Ammon's horn (tissue), 1 donor: ENCODE measurements around the gene GEMIN7.
A peak's percentile ranks its signal among the peaks of the same experiment; 100 is the strongest.

ENCODE experiments used
- DNase-seq: peaks from one replicate; pipeline ENCODE4 v3.0.0-alpha.2; 2016; ENCODE audit warnings: low spot score

Gene GEMIN7

DNA sequence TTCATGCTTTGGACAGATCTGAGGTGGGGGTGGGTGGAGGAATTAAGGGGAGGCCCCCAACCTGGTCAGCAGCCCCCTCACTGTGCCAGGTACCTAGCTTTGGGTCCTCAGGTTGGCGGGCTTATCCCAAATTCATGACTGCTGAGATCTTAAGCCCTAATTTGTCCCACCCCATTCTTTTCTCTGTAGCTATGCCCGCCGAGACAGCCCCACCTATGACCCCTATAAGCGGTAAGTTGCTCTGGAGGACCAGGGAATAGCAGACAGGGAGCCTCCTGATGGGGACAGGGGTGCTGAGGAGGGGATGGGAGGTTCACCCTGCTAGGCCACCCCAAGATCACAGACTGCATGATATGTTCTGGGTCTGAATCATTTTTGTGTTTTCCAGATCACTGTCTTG lies 17.1 kb upstream of the GEMIN7 start:
- DNase-seq, result no peak

DNA sequence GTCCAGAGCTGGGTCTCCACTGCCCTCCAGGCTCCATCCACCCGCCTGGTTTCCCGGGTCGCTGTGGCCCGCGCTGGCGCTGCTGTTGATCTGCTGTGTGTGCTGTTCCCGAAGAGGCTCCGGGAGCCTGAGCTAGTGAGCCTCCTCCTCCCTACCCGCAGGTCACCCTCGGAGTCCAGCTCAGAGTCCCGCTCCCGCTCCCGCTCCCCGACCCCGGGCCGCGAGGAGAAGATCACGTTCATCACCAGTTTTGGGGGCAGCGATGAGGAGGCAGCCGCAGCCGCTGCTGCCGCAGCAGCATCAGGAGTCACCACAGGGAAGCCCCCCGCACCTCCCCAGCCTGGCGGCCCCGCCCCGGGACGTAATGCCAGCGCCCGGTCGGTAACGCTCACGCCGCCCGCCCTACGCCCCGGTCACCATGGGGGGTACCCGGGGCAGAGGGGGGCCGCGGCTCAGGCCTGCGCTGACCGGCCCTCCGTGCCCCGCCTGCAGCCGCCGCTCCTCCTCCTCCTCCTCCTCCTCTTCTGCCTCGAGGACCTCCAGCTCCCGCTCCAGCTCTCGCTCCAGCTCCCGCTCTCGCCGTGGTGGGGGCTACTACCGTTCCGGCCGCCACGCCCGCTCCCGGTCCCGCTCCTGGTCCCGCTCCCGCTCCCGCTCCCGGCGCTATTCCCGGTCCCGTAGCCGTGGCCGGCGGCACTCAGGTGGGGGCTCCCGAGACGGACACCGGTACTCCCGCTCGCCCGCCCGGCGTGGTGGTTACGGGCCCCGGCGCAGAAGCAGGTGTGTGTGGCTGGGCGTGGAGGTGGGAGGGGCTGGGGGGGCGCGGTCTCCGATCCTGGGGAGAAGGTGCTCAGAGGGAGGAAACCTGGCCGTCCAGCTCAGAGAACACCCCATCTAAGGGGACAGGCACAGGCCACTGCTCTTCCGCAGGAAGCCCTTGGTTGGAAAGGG lies 14.9 kb upstream of the GEMIN7 start:
- no peak for DNase-seq

DNA sequence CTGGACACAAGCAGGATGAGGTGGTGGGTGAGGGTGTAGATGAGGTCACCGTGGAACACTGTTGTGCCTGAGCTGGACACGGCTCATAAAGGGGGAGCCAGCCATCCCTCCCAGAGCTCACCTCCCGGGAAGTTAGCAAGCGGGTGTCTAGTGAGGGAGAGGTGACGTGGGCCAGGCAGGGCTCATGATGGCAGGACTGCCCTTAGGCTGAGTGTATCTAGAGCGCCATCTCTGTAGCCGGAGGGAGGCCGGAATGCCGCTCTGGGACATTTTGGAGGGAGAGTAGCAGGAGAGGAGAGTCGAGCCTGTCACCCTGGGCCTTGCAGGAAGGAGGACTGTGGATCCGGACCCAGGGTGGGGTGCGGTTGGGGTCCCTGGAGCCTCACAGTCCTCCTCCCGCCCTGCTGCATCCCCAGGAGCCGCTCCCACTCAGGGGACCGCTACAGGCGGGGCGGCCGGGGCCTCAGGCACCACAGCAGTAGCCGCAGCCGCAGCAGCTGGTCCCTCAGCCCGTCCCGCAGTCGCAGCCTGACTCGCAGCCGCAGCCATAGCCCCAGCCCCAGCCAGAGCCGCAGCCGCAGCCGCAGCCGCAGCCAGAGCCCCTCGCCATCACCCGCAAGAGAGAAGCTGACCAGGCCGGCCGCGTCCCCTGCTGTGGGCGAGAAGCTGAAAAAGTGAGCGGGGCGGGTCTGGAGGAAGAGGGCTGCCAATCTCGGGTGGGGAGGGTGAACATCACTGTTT lies 12.0 kb upstream of the GEMIN7 start:
- DNase-seq, result no peak

DNA sequence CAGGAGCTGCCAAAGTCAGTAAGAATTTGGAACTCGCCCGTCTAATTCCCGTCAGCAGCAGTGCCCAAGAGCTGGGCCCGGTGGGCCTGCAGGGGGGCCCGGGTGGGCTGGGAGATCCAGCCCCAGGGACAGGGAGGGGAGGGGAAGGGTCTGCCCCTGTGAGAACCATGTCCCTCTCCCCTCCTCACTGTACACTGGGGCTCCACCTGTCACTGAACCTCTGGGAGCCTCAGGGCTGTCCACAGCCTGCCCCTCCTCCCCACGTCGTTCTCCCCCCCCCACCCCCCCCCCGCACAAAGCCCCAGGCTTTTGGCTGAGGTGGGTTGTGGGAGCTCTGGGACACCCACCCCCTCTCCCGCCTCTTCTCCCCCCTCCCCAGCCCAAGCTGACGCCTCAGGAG lies 11.0 kb upstream of the GEMIN7 start:
- no peak for DNase-seq

DNA sequence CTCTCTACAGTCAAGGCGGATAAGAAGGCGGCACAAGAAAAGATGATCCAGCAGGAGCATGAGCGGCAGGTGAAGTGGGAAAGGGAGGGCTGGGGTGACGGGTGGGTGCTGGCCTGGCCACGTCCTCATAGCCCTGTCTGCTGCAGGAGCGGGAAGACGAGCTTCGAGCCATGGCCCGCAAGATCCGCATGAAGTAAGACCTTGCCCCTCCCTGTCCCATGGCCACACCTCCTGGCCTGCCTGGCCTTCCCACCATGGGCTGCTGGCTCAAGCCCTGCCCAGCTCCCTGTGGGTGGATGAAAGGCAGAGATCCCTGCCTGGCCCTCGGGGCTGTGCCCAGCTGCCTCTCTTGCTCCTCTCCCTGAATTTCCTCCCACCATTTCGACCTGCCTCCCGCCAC lies 10.0 kb upstream of the GEMIN7 start:
- DNase-seq, result no peak

DNA sequence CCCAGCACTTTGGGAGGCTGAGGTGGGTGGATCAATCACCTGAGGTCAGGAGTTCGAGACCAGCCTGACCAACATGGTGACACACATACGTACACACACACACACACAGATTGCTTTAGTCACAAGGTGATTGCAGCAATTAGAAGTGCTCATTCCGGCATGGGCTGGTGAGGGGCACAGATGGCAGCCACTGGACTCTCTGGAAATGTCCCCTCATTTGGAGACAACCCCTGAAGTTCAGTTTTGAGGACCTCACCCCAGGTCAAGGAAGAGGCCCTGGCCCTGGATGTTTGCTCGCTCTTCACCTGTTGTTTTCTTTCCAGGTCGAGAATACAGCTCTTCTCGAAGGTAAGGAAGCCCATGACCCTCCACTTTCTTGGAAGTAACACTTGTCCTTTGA lies 8.8 kb upstream of the GEMIN7 start:
- DNase-seq, result no peak

DNA sequence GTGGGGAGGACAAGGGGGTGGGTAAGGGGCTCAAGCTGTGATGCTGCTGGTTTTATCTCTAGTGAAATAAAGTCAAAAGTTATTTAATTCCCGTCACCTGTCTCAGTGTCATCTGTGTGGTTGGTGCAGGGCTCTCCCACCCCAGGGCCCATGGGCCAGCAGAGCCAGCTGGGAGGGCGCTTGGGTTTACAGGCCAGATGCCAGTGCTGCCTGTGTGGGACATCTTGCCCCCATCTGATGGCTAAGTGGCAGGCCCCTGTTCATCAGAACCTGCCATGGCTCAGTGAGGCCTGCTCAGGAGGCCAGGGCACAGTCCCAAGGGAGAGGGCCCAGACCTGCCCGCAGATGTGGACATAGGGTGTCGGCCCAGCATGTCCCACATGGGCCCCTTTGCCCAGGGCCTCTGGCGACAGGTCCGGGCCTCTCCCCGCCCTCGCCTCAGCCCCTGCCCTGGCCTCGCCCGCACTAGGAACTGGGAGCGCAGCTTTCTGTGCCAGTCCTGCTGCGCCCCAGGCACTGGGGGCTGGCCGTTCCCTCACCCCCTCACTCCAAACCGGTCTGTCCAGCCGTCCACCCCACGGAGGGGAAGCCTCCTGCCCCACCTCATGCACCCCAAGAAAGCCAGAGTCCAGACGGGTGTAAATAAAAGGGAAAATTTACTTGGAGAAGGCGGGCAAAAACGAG lies 8.1 kb upstream of the GEMIN7 start:
- DNase-seq, result no peak

DNA sequence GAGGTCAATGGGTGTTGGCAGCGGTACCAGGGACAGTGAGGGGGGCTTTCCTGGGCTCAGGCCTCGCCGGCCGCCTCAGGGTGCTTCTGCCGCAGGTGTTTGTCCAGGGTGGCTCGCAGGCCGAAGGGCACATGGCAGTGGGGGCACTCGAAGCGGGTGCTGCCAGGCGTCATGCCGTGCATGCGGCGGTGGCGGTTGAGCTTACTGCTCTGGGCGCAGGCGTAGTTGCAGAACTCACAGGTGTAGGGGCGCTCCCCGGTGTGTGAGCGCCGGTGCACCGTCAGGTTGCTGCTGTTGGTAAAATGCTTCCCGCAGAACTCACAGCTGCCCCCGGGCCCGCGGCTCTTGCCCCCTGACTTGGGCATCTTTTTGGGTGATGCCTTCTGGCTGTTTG lies 7.5 kb upstream of the GEMIN7 start:
- DNase-seq, result no peak

DNA sequence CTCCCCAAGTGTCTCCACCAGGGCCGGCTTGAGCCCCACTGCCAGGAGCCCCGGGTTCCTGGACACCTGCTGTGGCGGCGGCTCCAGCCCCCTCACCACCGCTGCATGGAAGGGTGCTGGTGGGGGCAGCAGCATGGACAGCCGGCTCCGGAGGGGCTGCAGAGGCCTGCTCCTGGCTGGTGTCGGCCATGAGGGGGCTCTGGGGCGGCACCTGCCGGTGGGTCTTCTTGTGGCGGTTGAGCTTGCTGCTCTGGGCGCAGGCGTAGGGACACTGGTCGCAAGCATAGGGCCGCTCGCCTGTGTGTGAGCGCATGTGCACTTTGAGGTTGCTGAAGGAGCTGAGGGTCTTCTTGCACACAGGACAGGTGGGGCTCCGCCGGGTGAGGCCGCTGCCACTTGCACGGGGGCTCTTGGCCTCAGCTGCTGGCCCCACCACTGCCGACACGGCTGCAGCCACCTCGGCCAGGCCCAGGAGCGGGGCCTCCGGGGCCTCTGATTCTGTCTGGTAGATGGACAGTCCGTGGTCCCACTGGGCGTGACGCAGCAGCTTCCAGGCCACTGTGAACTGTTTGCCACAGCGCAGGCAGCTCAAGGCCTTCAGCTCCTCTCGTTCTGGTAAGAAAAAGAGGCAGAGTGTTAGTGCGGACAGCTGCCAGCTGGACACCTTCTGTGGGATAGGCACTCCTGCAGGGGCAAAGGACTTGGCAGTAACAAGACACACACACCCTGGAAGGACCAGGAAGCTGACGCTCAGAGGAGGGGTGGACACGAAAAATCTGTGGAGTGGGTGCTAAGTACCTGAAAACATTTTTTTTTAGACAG lies 6.9 kb upstream of the GEMIN7 start:
- no peak for DNase-seq

DNA sequence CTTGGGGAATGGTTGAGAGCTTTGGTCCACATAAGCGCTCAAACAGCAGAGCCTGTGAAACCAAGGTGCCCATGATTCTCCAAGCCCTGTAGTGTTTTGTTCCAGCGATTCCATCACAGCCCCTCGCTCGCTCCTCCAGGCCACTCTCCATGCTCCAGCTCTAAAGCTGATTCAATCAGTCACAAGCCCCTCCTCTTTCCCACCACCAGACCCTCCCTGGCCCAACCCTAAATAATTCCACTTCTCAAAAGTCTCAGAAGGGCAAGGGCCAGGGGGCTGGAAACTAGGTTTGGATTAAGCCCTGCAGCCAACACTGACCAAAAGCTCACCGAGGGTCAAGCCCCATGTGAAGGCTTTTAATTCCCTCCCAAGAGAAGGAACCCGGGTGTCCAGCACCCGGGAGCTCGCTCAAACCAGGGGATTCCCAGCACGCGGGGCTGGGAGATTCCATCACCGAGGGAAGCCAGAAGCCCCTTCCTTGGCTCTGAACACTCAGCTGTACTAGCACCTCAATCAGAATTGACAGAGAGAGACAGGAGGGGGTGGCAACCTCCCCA lies 4.2 kb upstream of the GEMIN7 start:
- DNase-seq, result no peak

DNA sequence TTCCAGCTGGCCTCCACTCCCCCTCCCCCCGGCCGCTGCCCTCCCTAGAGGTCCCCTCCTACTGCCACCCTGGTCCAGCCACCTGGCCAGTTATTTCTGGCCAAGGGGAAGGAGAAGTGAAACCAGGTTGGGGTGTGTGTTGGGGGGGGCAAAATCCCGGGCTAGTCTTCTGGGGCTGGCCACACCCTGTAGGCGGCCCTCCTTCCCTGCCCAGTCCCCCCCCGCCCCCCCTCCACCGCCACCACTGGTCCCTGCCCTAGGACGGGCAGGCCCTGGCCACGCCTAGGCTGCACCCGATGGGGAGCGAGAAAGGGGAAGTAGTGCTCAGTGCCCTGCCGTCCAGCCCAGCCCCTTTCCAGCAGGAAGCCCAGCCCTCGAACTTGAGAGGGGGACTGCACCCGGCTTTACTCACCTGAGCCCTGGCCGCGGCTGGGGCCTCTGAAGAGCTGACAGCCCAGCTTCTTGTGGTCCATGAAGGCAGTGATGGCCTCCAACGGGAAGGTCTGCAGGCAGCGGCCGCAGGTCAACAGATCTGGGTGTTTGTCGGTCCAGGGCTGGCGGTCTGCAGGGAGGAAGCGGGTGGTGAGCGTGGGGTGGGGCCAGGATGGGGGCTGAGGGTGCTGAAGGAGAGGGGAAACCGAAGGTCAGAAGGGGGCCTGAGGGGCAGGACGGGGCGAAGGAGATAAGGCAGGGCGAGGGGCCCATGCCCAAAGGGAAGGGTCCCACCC lies 3.6 kb upstream of the GEMIN7 start:
- DNase-seq, result peak; percentile 77

DNA sequence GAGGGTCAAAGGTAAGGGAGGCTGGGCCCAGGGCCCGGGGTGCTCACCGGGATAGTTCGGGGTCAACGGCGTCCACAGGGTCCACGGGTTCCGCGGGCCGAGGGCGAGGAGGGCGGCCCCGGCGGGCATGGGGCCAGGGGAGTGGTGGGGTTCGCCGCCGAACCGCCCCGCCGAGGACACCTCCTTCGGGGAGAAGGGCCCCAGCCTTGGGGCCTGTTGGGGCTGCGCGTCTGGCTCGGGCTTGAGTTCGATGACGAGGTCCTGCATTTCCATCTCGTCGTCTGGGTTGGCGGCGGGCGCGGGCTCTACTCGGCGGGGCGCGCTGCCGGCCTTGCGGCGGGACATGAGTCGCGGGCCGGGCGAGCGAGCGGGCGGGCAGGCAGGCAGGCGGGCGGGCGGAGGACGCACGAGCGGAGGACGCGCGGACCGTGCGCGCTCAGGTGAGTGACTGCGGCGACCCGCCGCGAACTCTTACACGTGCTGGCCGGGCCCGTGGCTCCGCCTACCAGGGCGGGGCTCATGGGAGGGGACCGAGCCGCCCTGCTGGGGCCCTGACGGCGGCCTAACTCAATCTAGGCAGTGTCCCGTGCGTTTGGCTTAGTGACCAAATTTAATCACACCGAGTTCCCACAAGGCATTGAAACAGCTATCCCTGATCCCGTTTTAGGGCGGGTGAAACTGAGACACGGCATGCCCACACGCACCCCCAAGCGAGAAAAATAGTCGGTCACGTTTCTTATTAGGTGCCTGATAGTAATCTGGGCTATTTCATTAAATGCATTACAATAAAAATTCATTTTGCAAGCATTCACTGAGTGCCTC lies 2.8 kb upstream of the GEMIN7 start, which contains the start of gene ZNF296:
Gene ZNF296 (minus strand): TSS at position 450 of the 822 bp plus-strand sequence. CDS start 105 bp downstream, at position 345.
- peak; percentile 35 for DNase-seq

DNA sequence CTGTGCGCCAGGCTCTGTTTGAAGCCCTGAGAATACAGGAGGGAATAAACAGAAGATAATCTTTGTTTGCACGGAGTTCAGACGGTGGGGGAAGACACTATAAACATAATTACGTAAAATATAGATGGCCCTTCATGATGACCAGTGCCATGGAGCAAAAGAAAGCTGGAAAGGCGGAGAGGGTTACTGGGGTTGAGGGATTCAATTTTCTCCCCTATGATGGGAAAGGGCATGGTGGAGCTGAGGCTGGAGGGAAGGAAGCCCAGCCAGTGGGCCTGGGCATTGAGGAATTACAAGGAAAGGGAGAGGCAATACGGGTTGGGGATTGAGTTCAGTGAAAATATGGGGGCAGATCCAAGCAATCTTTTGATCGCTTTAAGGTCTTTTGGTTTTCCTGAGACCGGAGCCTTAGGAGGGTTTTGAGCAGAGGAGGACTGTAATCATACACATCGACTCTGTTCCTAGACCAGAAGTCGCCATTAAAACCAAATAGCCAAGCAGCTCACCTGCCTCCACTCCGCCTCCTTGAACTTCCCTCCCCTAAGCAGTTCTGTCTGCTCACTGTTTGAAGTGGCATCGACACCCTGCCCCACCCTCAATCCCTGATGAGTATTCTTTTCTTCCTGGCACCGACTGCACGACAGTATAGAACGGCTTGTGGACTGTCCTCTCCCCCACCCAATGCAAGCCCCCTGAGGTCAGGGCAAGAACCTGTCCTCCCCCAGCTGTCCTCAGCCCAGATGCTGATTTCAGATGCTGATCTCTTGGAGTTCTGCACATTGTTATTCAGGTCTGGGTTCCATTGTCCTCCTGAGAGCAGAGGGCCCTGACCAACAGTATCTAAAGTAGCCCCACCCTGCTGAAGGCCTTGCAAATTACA lies 2.0 kb upstream of the GEMIN7 start:
- DNase-seq, result no peak

DNA sequence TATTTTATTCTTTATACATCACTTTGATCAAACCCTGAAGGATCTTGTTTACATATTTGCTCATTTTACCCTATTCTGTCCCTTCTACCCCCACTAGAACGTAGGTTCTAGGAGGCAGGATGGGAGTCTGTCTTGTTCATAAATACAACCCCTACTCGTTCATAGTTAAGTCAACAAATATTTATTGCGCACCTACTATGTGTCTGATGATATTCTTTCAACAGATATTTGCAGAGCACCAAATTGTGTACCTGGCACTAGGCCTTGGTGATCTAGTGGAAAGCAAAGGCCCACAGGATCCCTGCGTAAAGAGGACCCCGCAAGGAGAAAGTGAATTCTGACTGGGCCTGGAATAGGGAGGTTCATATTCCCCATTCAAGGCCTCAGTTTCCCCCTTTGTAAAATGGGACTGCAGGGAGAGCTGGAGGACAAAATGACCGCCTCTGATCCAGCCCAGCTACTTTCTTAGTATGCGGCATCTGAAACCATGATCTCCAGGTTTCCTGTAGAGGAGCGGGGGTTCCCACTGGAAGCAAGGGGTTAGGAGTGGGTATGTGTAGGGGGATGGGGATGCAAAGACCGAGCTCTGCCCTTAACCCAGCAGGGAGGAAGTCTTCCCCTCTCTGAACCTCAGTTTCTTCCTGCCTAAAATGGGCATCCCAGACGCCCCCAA lies 534 bp upstream of the GEMIN7 start:
- DNase-seq, result no peak

DNA sequence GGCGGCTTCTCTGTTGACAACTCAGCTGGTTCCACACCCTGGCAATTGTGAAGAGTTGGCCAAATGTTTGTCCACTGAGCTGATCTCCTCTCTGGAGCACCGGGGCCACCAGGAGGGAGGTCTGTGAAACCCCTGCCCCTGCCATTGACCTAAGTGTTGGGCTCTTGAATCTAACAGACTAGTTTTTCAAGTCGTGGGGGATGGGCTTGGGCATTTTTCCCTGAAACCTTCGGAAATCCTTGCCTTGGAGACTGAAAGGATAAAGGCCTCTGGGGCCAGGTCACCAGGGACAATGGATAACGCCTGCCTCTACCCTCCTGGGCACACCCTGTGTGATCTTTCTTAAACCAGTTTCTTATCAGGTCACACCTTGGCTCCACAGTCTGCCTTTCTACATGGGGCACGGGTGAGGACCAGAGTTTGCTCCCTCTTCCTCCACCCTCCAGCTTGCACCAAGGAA lies 881 bp downstream of the GEMIN7 start:
- no peak for DNase-seq

DNA sequence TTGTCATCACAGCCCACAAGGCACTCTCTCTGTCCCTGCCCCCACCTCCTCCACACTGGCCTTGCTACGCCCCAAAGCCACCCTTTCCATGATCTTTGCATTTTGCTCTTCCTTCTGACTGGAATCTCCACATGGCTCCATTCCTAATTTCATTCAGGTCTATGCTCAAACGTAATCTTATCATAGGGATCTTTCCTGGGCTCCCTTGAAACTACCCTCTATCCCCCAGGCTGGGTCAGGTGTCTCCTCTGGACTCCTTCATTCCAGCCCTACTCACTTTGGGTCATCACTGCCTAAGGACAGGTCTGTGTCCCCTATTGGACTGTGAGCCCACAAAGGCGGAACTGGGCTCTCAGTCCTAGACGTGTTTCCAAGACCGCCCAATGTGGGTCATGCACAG lies 3.1 kb downstream of the GEMIN7 start:
- no peak for DNase-seq

DNA sequence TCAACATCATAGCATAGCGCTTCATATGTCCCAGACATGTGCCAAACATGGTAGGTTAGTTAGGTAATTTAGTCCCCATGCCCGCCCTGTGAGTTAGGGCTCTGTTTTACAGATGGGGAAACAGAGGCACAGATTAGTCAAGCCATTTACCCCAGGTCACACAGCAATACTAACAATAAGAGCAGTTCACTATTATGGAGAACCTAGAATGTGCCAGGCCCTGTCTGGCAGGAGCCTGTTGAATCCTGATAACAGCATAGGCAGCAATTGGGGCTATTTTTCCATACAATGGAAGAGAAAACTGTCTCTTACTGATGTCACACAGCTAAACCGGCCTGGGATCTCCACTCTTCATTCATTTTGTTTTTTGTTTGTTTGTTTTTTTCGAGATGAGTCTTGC lies 7.4 kb downstream of the GEMIN7 start:
- DNase-seq, result no peak

DNA sequence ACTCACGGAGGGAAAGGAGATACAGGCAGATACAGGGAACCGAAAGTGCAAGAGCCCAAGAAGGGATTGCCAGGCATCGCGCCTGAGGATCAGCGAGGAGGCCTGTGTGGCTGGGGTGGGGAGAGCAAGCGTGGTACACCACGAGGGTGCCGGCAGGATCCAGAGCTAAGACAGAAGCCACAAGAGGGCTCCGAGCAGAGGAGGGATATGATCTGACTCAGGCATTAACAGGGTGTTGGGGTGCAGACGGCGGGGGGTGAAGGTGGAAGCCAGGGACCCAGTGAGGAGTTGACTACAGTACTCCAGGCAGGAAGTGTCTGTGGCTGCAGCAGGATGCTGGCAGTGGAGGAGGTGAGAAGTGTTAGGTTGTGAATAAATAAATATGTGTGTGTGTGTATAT lies 8.5 kb downstream of the GEMIN7 start:
- DNase-seq, result no peak
